Osteocyte (in vitro differentiated cells): ENCODE data around the gene ZNF410. TPM values are rescaled to one million over a fixed set of nuclear protein-coding genes. Genes with fewer than 3 reads are reported as not detected.

Experiments used
- DNase-seq: peaks from one replicate; pipeline ENCODE4 v3.0.0; 2021; ENCODE audit warnings: mixed read lengths; ENCODE audit not compliant: unreplicated experiment; ENCODE audit errors: extremely low spot score
- H3K27ac Mint-ChIP-seq: one replicate; pipeline ENCODE4 v1.8.0; 2021; ENCODE audit warnings: mild to moderate bottlenecking, mixed read lengths; ENCODE audit not compliant: unreplicated experiment
- H3K27me3 Mint-ChIP-seq: one replicate; pipeline ENCODE4 v1.8.0; 2021; ENCODE audit warnings: mixed read lengths; ENCODE audit not compliant: unreplicated experiment
- H3K36me3 Mint-ChIP-seq: one replicate; pipeline ENCODE4 v1.8.0; 2021; ENCODE audit warnings: mixed read lengths; ENCODE audit not compliant: unreplicated experiment
- H3K4me1 Mint-ChIP-seq: one replicate; pipeline ENCODE4 v1.8.0; 2021; ENCODE audit warnings: mixed read lengths; ENCODE audit not compliant: unreplicated experiment
- H3K4me3 Mint-ChIP-seq: one replicate; pipeline ENCODE4 v1.8.0; 2021; ENCODE audit warnings: mild to moderate bottlenecking, moderate library complexity, mixed read lengths; ENCODE audit not compliant: unreplicated experiment
- H3K9me3 Mint-ChIP-seq: one replicate; pipeline ENCODE4 v1.8.0; 2021; ENCODE audit warnings: mixed read lengths; ENCODE audit not compliant: unreplicated experiment
- CTCF ChIP-seq: fragments of 200-600 bp; sonication (generic); IDR thresholded peaks from 2 replicates; pipeline ENCODE4 v1.5.0; 2021; ENCODE audit warnings: antibody characterized with exemption, mild to moderate bottlenecking, moderate library complexity
- total RNA-seq: library from RNA; stranded (reverse); gene quantifications from 2 replicates; pipeline ENCODE4 v1.2.1, GENCODE V29; 2021

ZNF410 gene
- total RNA-seq, 1 donor from 2014 or later: 42.2 TPM

- no peaks in the 10 kb centered on the region for H3K9me3 Mint-ChIP-seq
- H3K4me3 Mint-ChIP-seq: no peak overlapping the region
- no peak overlapping the region for H3K27ac Mint-ChIP-seq
- H3K4me1 Mint-ChIP-seq: peaks cover 15% of the 10 kb centered on the region
- TF ChIP-seq CTCF: no peak
- H3K27me3 Mint-ChIP-seq: no peaks in the 10 kb centered on the region
- no peak for DNase-seq
- H3K36me3 Mint-ChIP-seq: no peaks in the 10 kb centered on the region
Measured at GRCh38 chr14:73846947-73847346, 39.7 kb upstream of the ZNF410 start.

- H3K4me1 Mint-ChIP-seq: peaks cover 21% of the 10 kb centered on the region
- no peak for TF ChIP-seq CTCF
- H3K27ac Mint-ChIP-seq: peak overlapping the region; percentile 100
- DNase-seq: no peak
- peak overlapping the region; percentile 93 for H3K4me3 Mint-ChIP-seq
- H3K36me3 Mint-ChIP-seq: no peaks in the 10 kb centered on the region
- no peaks in the 10 kb centered on the region for H3K9me3 Mint-ChIP-seq
- no peaks in the 10 kb centered on the region for H3K27me3 Mint-ChIP-seq
Measured at GRCh38 chr14:73851000-73851399, 35.7 kb upstream of the ZNF410 start.

GRCh38 chr14:73851567-73852382, 34.9 kb upstream of the ZNF410 start, which contains the start of gene PTGR2:
TSS of gene PTGR2 (plus strand) at chr14:73851831. CDS start at chr14:73858863, 7,032 bp downstream.
- Mint-ChIP-seq H3K36me3 (no peaks in the 10 kb centered on the region), H3K9me3 (no peaks in the 10 kb centered on the region), H3K4me1 (peaks cover 21% of the 10 kb centered on the region), H3K4me3 (peak within 1 kb of the TSS; percentile 93), H3K27ac (peak within 1 kb of the TSS; percentile 100), H3K27me3 (no peaks in the 10 kb centered on the region)
- TF ChIP-seq CTCF: no peak
- DNase-seq: peak; percentile 99

- H3K9me3 Mint-ChIP-seq: no peaks in the 10 kb centered on the region
- no peak overlapping the region for H3K27ac Mint-ChIP-seq
- H3K4me1 Mint-ChIP-seq: no peaks in the 10 kb centered on the region
- peaks cover 11% of the 10 kb centered on the region for H3K36me3 Mint-ChIP-seq
- no peak overlapping the region for H3K4me3 Mint-ChIP-seq
- DNase-seq: no peak
- H3K27me3 Mint-ChIP-seq: no peaks in the 10 kb centered on the region
- peak; percentile 41 for TF ChIP-seq CTCF
Measured at GRCh38 chr14:73859145-73859544, 27.5 kb upstream of the ZNF410 start.

- Mint-ChIP-seq H3K27me3 (no peaks in the 10 kb centered on the region), H3K4me3 (no peak overlapping the region), H3K4me1 (no peaks in the 10 kb centered on the region), H3K36me3 (peaks cover 19% of the 10 kb centered on the region), H3K27ac (no peak overlapping the region), H3K9me3 (no peaks in the 10 kb centered on the region)
- TF ChIP-seq CTCF: no peak
- DNase-seq: peak; percentile 8
Measured at GRCh38 chr14:73861073-73861472, 25.6 kb upstream of the ZNF410 start.
